TTC549 (cell line): ENCODE data around the gene EYS.
"Not testable (repeated sequence)": the region's sequence is repeated elsewhere in the genome, so short reads cannot be mapped to it uniquely, and the experiment has no call there.

Experiments used
- FAIRE-seq: peaks from 2 replicates; lab custom pipeline; 2012; peaks lifted over from hg19 to GRCh38; lab: Jason Lieb, UNC

Gene EYS

GRCh38 chr6:64293298-64293697 lies 1413.7 kb downstream of the EYS start:
- no peak for FAIRE-seq

GRCh38 chr6:64290867-64291266 lies 1416.2 kb downstream of the EYS start:
- no peak for FAIRE-seq

- FAIRE-seq = no peak
These were observed 1417.1 kb downstream of the EYS start for GRCh38 chr6:64289931-64290330.

GRCh38 chr6:64288351-64288750 lies 1418.7 kb downstream of the EYS start:
- no peak for FAIRE-seq

- FAIRE-seq = no peak
These were observed 1425.9 kb downstream of the EYS start for GRCh38 chr6:64281167-64281566.

- no peak for FAIRE-seq
These were observed 1426.5 kb downstream of the EYS start for GRCh38 chr6:64280569-64280968.

- no peak for FAIRE-seq
These were observed 1436.9 kb downstream of the EYS start for GRCh38 chr6:64270083-64270482.

- no peak for FAIRE-seq
These were observed 1440.6 kb downstream of the EYS start for GRCh38 chr6:64266351-64266821.

- FAIRE-seq = no peak
These were observed 1443.2 kb downstream of the EYS start for GRCh38 chr6:64263778-64264177.

GRCh38 chr6:64259372-64259771 lies 1447.7 kb downstream of the EYS start:
- no peak for FAIRE-seq

- FAIRE-seq = no peak
These were observed 1448.3 kb downstream of the EYS start for GRCh38 chr6:64258752-64259151.

- no peak for FAIRE-seq
These were observed 1448.7 kb downstream of the EYS start for GRCh38 chr6:64258302-64258701.

- no peak for FAIRE-seq
These were observed 1449.4 kb downstream of the EYS start for GRCh38 chr6:64257586-64257985.

- FAIRE-seq = no peak
These were observed 1450.5 kb downstream of the EYS start for GRCh38 chr6:64256483-64256882.

- no peak for FAIRE-seq
These were observed 1452.0 kb downstream of the EYS start for GRCh38 chr6:64255000-64255399.

GRCh38 chr6:64254558-64254957 lies 1452.5 kb downstream of the EYS start:
- no peak for FAIRE-seq

- FAIRE-seq = no peak
These were observed 1454.8 kb downstream of the EYS start for GRCh38 chr6:64252256-64252655.

GRCh38 chr6:64250126-64250525 lies 1456.9 kb downstream of the EYS start:
- FAIRE-seq = no peak

GRCh38 chr6:64249115-64249514 lies 1457.9 kb downstream of the EYS start:
- no peak for FAIRE-seq

- FAIRE-seq = no peak
These were observed 1463.4 kb downstream of the EYS start for GRCh38 chr6:64243618-64244017.

GRCh38 chr6:64238908-64239307 lies 1468.1 kb downstream of the EYS start:
- not testable (repeated sequence) for FAIRE-seq

- FAIRE-seq = no peak
These were observed 1469.0 kb downstream of the EYS start for GRCh38 chr6:64238071-64238470.

GRCh38 chr6:64233746-64234145 lies 1473.3 kb downstream of the EYS start:
- no peak for FAIRE-seq

- FAIRE-seq = no peak
These were observed 1475.1 kb downstream of the EYS start for GRCh38 chr6:64231928-64232327.

- no peak for FAIRE-seq
These were observed 1476.5 kb downstream of the EYS start for GRCh38 chr6:64230530-64230929.
